LNCAP (cell line): Measurements from ENCODE around the gene TMEM117.

Experiments
- CTCF ChIP-seq: fragments of 450-650 bp; IDR thresholded peaks from 2 replicates; pipeline ENCODE4 v1.5.1; 2017; ENCODE audit warnings: mild to moderate bottlenecking

Gene TMEM117

GRCh38 chr12:43805860-43806736 lies 29.8 kb upstream of the TMEM117 start, which contains the start of gene TWF1:
Gene TWF1 (minus strand): TSS chr12:43806317. CDS start chr12:43806245, 72 bp downstream.
- peak; percentile 31 for TF ChIP-seq CTCF

GRCh38 chr12:43806737-43807072 lies 29.2 kb upstream of the TMEM117 start:
- TF ChIP-seq CTCF, result no peak

- TF ChIP-seq CTCF, result no peak
Observed at GRCh38 chr12:43807386-43807785, 28.5 kb upstream of the TMEM117 start.

- no peak for TF ChIP-seq CTCF
Observed at GRCh38 chr12:43812057-43812456, 23.8 kb upstream of the TMEM117 start.

GRCh38 chr12:43812926-43813325 lies 23.0 kb upstream of the TMEM117 start:
- TF ChIP-seq CTCF, result no peak

GRCh38 chr12:43815416-43815815 lies 20.5 kb upstream of the TMEM117 start:
- TF ChIP-seq CTCF, result no peak

GRCh38 chr12:43816168-43816567 lies 19.7 kb upstream of the TMEM117 start:
- no peak for TF ChIP-seq CTCF
